Naive thymus-derived CD4-positive, alpha-beta T cell (primary cell): ENCODE results near the gene RBMS3. TPM values are rescaled to one million over a fixed set of nuclear protein-coding genes. Genes with fewer than 3 reads are reported as not detected.

ENCODE experiments used
- ATAC-seq: fragments of 150-1000 bp; cut with Tn5 transposase; 2 replicates; pipeline ENCODE4 v1.10.0; 2021; ENCODE audit warnings: mild to moderate bottlenecking, moderate library complexity
- CTCF ChIA-PET: fragments of 350-600 bp; sonication (Branson Sonifier 250); formaldehyde crosslinking; loops from one replicate; lab custom pipeline; 2021; ENCODE audit warnings: antibody characterized with exemption; lab: Charles Lee
- POLR2A ChIA-PET: fragments of 350-600 bp; sonication (Branson Sonifier 250); formaldehyde crosslinking; loops from one replicate; lab custom pipeline; 2021; ENCODE audit warnings: antibody characterized with exemption, inconsistent platforms; lab: Charles Lee
- DNase-seq, 9 donors: peaks; one replicate each; pipeline versions ENCODE4 v3.0.0 to v3.0.0-alpha.2; 2020 to 2022; ENCODE audit warnings: mixed read lengths in 1 of 9
- H3K27ac ChIP-seq: one replicate; pipeline ENCODE4 v1.7.0; 2013; ENCODE audit warnings: mild to moderate bottlenecking, low read depth, low read length, moderate library complexity
- H3K27me3 ChIP-seq, 2 donors: one replicate each; pipeline ENCODE4 v1.7.0; 2013; ENCODE audit warnings: low read length in 2 of 2, mild to moderate bottlenecking in 2 of 2, moderate library complexity in 2 of 2; ENCODE audit not compliant: control insufficient read depth in 2 of 2, insufficient read depth in 2 of 2
- H3K36me3 ChIP-seq, 3 experiments: 1 replicate in 2 of 3; 2 replicates in 1 of 3; pipeline ENCODE4 v1.7.0; 2013; ENCODE audit warnings: low read length in 3 of 3, mild to moderate bottlenecking in 3 of 3, moderate library complexity in 1 of 3; ENCODE audit not compliant: insufficient read depth in 3 of 3, control insufficient read depth in 2 of 3
- H3K4me1 ChIP-seq, 2 donors: one replicate each; pipeline ENCODE4 v1.7.0; 2013; ENCODE audit warnings: low read length in 2 of 2, mild to moderate bottlenecking in 2 of 2, moderate library complexity in 1 of 2; ENCODE audit not compliant: control insufficient read depth in 2 of 2, insufficient read depth in 2 of 2
- H3K4me3 ChIP-seq: 2 replicates; pipeline ENCODE4 v1.7.0; 2013; ENCODE audit warnings: mild to moderate bottlenecking, low read length
- H3K9me3 ChIP-seq, 3 experiments: 1 replicate in 2 of 3; 2 replicates in 1 of 3; pipeline ENCODE4 v1.7.0; 2013; ENCODE audit warnings: low read length in 3 of 3; ENCODE audit not compliant: control insufficient read depth in 2 of 3
- H3K27ac Mint-ChIP-seq, 9 donors: one replicate each; pipeline ENCODE4 v1.8.0; 2020 to 2022; ENCODE audit warnings: mixed read lengths in 9 of 9, mild to moderate bottlenecking in 8 of 9, moderate library complexity in 5 of 9, inconsistent platforms in 2 of 9
- H3K27me3 Mint-ChIP-seq, 5 donors: one replicate each; pipeline ENCODE4 v1.8.0; 2021 to 2022; ENCODE audit warnings: mixed read lengths in 5 of 5, mild to moderate bottlenecking in 1 of 5
- H3K36me3 Mint-ChIP-seq, 5 donors: one replicate each; pipeline ENCODE4 v1.8.0; 2020 to 2022; ENCODE audit warnings: mixed read lengths in 5 of 5, mild to moderate bottlenecking in 3 of 5, inconsistent platforms in 1 of 5
- H3K4me1 Mint-ChIP-seq, 7 donors: one replicate each; pipeline ENCODE4 v1.8.0; 2020 to 2022; ENCODE audit warnings: mixed read lengths in 7 of 7, mild to moderate bottlenecking in 3 of 7, inconsistent platforms in 1 of 7
- H3K4me3 Mint-ChIP-seq, 10 donors: one replicate each; pipeline ENCODE4 v1.8.0; 2020 to 2022; ENCODE audit warnings: mild to moderate bottlenecking in 10 of 10, mixed read lengths in 10 of 10, moderate library complexity in 6 of 10, inconsistent platforms in 2 of 10
- H3K9me3 Mint-ChIP-seq, 11 donors: one replicate each; pipeline ENCODE4 v1.8.0; 2020 to 2022; ENCODE audit warnings: mixed read lengths in 11 of 11, mild to moderate bottlenecking in 4 of 11, inconsistent platforms in 1 of 11, moderate library complexity in 1 of 11
- intact Hi-C, 2 donors: fragments of 100-400 bp; cut with micrococcal nuclease; formaldehyde crosslinking; loops; one replicate each; pipeline ENCODE4 v1.15.1; 2023
- polyA plus RNA-seq, 2 donors: library from polyadenylated mRNA; unstranded; fragments of 300-500 nt; fragmentation: Illumina TruSeq; gene quantifications; one replicate each; pipeline ENCODE4 v1.2.3, GENCODE V29; 2021
- total RNA-seq, 6 experiments: library from RNA in 5 of 6; stranded (reverse) in 5 of 6; gene quantifications; 1 replicate in 5 of 6; 2 replicates in 1 of 6; pipeline ENCODE4 v1.2.3 and lab custom pipeline; 2021 to 2026

Gene RBMS3
- total and polyA plus RNA-seq, 7 experiments from 2014 or later = 0.15 to 4.9 (median 0.49) TPM

DNA sequence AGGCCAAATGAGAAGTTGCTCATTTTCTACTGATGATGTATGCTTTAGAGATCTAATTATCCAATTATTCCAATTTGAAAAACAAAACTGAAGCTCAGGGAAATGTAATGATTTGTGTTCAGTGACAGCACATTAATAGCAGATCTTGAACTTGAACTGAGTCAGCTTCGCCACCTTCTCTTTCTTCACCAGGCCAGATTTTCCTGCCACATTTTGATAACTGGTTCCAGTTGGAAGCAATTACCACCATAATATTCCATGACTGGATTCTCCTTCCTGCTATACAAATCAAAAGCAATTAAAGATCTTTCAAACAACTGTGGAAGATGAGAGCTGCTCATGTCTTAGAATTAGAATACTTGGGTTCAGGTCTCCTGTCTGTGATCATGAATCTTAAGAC is 334.1 kb downstream of the RBMS3 start:
- no peaks in the 10 kb centered on the region for H3K9me3 ChIP-seq
- no peaks in the 10 kb centered on the region for H3K9me3 Mint-ChIP-seq
- H3K4me1 Mint-ChIP-seq = no peaks in the 10 kb centered on the region
- no peak overlapping the region for H3K27ac Mint-ChIP-seq
- H3K36me3 ChIP-seq = no peaks in the 10 kb centered on the region
- peaks cover 0 to 5% (median 0%) of the 10 kb centered on the region in 5 donors for H3K27me3 Mint-ChIP-seq
- ATAC-seq (no peak), DNase-seq (no peak)
- intact Hi-C loops = no loop called here
- H3K4me3 Mint-ChIP-seq = no peak overlapping the region
- ChIA-PET CTCF (no interaction called here), POLR2A (no interaction called here)
- H3K36me3 Mint-ChIP-seq = no peaks in the 10 kb centered on the region
- no peaks in the 10 kb centered on the region for H3K4me1 ChIP-seq
- no peak overlapping the region for H3K27ac ChIP-seq
- H3K27me3 ChIP-seq = no peaks in the 10 kb centered on the region
- no peak overlapping the region for H3K4me3 ChIP-seq

DNA sequence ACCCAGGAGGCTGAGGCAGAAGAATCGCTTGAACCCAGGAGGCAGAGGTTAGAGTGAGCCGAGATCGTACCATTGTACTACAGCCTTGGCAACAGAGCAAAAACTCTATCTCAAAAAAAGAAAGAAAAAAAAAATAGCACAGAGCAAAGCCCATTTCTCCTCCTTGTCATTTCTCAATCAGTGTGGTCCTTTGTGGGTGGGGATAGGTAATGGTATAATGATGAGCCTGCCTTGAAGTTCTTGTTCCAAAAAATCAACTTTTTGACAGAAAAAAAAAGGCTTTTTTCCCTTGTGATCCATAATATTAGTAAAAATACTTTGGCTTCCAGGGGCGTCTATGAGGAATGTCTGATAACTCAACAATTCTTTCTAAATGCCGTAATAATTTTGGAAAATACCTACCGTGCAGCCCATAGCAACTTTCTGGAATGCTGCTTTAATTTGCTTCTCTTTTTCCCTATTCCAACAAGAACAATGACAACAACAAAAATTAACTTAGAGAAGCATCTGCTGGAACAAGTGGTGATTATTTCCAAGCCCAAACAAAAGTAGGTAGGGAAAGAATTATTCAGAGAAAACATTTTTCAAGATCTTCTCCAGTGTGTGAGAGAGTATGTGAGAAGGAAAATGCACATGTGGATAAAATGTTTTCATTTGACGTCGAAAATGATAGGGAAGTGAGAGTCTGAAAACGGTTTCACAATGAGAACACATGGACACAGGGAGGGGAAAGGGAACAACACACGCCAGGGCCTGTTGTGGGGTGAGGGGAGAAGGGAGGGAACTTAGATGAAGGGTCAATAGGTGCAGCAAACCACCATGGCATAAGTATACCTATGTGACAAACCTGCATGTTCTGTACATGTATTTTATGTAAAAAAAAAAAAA is 337.8 kb downstream of the RBMS3 start:
- H3K27ac ChIP-seq = no peak overlapping the region
- H3K27me3 ChIP-seq = no peaks in the 10 kb centered on the region
- no peak for ATAC-seq
- H3K4me3 ChIP-seq = no peak overlapping the region
- DNase-seq = no peak
- H3K4me1 ChIP-seq = no peaks in the 10 kb centered on the region
- no peak overlapping the region for H3K4me3 Mint-ChIP-seq
- intact Hi-C loops = no loop called here
- CTCF ChIA-PET = no interaction called here
- POLR2A ChIA-PET = no interaction called here
- no peak overlapping the region for H3K27ac Mint-ChIP-seq
- H3K27me3 Mint-ChIP-seq = peaks cover 0 to 5% (median 0%) of the 10 kb centered on the region in 5 donors
- no peaks in the 10 kb centered on the region for H3K36me3 Mint-ChIP-seq
- H3K9me3 ChIP-seq = no peaks in the 10 kb centered on the region
- H3K4me1 Mint-ChIP-seq = no peaks in the 10 kb centered on the region
- H3K9me3 Mint-ChIP-seq = peaks cover 0 to 3% (median 0%) of the 10 kb centered on the region in 11 donors
- no peaks in the 10 kb centered on the region for H3K36me3 ChIP-seq

DNA sequence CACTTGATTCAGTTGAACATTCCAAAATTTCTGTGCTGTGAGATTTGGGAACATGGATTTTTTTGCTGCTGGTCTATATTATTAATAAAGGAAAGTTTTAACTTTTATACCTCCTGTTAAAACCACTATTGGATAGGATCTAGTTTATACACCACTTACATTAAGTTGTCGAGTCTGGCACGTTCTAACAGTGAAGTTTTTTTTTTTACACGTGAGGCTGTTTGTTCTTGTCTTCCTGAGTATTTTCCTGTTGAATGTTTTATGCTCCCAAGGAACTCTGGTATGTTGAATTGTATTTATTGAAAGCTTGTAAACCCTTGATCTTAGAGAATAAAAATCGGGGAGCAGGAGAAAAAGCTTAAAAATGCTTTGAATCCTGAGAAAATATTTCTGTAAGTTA is 338.8 kb downstream of the RBMS3 start:
- no peaks in the 10 kb centered on the region for H3K9me3 ChIP-seq
- Mint-ChIP-seq H3K27me3 (peaks cover 0 to 5% (median 0%) of the 10 kb centered on the region in 5 donors), H3K27ac (no peak overlapping the region), H3K9me3 (peaks cover 0 to 4% (median 0%) of the 10 kb centered on the region in 11 donors), H3K4me1 (no peaks in the 10 kb centered on the region), H3K36me3 (no peaks in the 10 kb centered on the region), H3K4me3 (no peak overlapping the region)
- intact Hi-C loops = no loop called here
- ATAC-seq (no peak), DNase-seq (no peak)
- no peak overlapping the region for H3K27ac ChIP-seq
- no peaks in the 10 kb centered on the region for H3K4me1 ChIP-seq
- H3K27me3 ChIP-seq = no peaks in the 10 kb centered on the region
- H3K4me3 ChIP-seq = no peak overlapping the region
- ChIA-PET CTCF (no interaction called here), POLR2A (no interaction called here)
- H3K36me3 ChIP-seq = no peaks in the 10 kb centered on the region

DNA sequence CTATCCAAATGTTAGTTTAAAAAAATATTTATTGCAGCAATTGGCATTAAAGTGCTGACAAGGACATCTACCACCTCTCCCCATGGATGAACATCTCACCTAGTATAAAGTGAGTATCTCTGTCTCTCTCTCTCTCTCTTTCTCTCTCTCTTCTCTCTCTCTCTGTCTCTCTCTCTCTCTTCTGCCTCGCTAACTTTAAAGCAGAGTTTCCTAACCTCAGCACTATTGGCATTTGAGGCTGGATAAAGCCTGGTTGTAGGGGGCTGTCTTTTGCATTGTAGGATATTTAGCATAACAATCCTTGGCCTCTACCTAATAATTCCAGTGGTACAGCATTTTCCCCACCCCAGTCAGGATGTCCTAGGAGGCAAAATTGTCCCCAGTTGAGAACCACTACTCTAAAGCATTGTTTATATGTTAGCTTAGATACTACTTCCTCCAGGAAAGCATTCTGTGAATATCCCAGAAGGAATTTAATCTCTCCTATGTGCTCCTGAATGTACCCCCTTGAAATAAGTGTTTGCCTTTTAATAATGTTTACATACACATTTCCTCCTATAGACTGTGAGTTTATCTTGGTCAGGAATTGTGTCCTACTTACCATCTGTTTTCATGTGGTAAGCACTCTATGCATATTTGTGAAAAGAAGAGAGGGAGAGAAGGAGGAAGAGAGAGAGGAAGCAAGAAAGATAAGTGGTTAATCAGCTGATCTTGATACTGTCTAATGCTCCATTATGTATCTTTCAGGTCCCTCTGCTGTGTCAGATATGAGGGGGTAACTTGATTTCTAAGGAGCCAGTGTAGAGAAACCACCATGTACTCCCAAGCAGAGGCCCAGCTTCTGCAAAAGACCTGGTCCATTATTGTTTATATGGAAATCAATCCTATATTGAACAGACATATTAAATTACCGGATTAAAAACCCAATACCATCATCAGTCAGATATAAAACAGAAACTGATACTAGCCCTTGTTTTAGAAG is 346.6 kb downstream of the RBMS3 start:
- Mint-ChIP-seq H3K4me3 (no peak overlapping the region), H3K4me1 (no peaks in the 10 kb centered on the region), H3K27me3 (peaks cover 0 to 2% (median 0%) of the 10 kb centered on the region in 5 donors), H3K36me3 (no peaks in the 10 kb centered on the region), H3K27ac (no peak overlapping the region), H3K9me3 (peaks cover 0 to 4% (median 0%) of the 10 kb centered on the region in 11 donors)
- no peak for DNase-seq
- Histone ChIP-seq H3K4me3 (no peak overlapping the region), H3K27ac (no peak overlapping the region), H3K9me3 (no peaks in the 10 kb centered on the region), H3K4me1 (no peaks in the 10 kb centered on the region), H3K27me3 (no peaks in the 10 kb centered on the region), H3K36me3 (no peaks in the 10 kb centered on the region)
- intact Hi-C loops = no loop called here
- no peak for ATAC-seq
- POLR2A ChIA-PET = no interaction called here
- CTCF ChIA-PET = no interaction called here

DNA sequence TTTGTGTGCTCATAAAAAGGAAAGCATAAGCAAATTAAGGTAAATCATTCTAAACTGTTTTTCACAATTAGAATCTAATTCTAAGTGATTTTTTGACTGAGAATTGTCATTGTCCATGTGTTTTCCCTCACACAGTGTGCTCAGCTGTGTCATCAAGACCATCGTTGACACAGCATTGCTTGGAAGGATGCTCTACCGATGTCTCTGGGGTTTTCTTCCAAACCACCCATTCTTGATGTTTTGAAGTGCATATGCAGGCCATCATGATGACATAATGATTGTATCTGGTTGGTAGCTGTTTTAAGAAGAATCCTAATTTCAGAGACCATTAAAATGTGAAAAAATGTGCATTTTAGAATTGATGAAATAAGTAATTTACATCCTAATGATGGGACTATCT is 347.9 kb downstream of the RBMS3 start:
- H3K27ac Mint-ChIP-seq = no peak overlapping the region
- no peak overlapping the region for H3K4me3 Mint-ChIP-seq
- H3K4me1 Mint-ChIP-seq = no peaks in the 10 kb centered on the region
- ChIA-PET CTCF (no interaction called here), POLR2A (interaction anchor here (0.7 kb wide), 1 partner anchor 22 kb away, joined by 3 read pairs; no protein-coding TSS in a partner anchor)
- intact Hi-C loops = no loop called here
- Histone ChIP-seq H3K36me3 (no peaks in the 10 kb centered on the region), H3K9me3 (no peaks in the 10 kb centered on the region), H3K4me1 (no peaks in the 10 kb centered on the region), H3K27ac (no peak overlapping the region), H3K4me3 (no peak overlapping the region), H3K27me3 (no peaks in the 10 kb centered on the region)
- peaks cover 0 to 2% (median 0%) of the 10 kb centered on the region in 5 donors for H3K27me3 Mint-ChIP-seq
- no peak for DNase-seq
- no peak for ATAC-seq
- no peaks in the 10 kb centered on the region for H3K36me3 Mint-ChIP-seq
- no peaks in the 10 kb centered on the region for H3K9me3 Mint-ChIP-seq

DNA sequence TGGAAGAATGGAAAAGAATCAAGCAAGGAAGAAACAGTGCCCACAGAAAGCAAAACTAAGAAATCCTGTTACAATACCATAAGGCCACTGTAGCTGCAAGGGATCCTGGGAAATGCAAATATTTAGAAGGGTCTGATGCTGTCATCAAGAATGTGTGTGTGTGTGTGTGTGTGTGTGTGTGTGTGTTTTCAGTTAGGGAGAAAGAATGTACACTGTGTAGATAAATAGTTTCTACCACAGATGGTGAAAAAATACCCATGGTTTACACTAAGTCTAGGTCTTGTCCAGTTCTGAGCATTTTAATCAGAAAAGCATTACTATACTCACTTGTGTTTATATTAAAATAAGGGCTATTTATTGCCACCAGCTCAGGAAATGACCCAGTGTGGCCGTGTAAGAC is 355.0 kb downstream of the RBMS3 start:
- no peaks in the 10 kb centered on the region for H3K36me3 ChIP-seq
- ATAC-seq = no peak
- no peaks in the 10 kb centered on the region for H3K9me3 ChIP-seq
- H3K4me3 ChIP-seq = no peak overlapping the region
- H3K4me1 Mint-ChIP-seq = no peaks in the 10 kb centered on the region
- H3K27me3 Mint-ChIP-seq = peaks cover 0 to 9% (median 4%) of the 10 kb centered on the region in 5 donors
- DNase-seq = no peak
- no peak overlapping the region for H3K27ac Mint-ChIP-seq
- intact Hi-C loops = no loop called here
- H3K27ac ChIP-seq = no peak overlapping the region
- no peaks in the 10 kb centered on the region for H3K27me3 ChIP-seq
- POLR2A ChIA-PET = no interaction called here
- CTCF ChIA-PET = no interaction called here
- no peaks in the 10 kb centered on the region for H3K4me1 ChIP-seq
- H3K9me3 Mint-ChIP-seq = peaks cover 0 to 4% (median 0%) of the 10 kb centered on the region in 11 donors
- H3K4me3 Mint-ChIP-seq = no peak overlapping the region
- H3K36me3 Mint-ChIP-seq = no peaks in the 10 kb centered on the region
